Neutrophil (primary cell): Measurements from ENCODE around the gene TERT.

Experiments used
- H3K27ac ChIP-seq: fragments of 200-600 bp; sonication (generic); 2 replicates; pipeline ENCODE4 v1.5.1; 2016; ENCODE audit warnings: mild to moderate bottlenecking, moderate library complexity
- H3K27me3 ChIP-seq: fragments of 200-600 bp; sonication (generic); 2 replicates; pipeline ENCODE4 v1.6.0; 2016; ENCODE audit warnings: mild to moderate bottlenecking
- H3K36me3 ChIP-seq: fragments of 200-600 bp; sonication (generic); 2 replicates; pipeline ENCODE4 v1.5.1; 2017
- H3K4me1 ChIP-seq, 2 experiments: fragments of 200-600 bp in 1 of 2; sonication (generic) in 1 of 2; 1 replicate in 1 of 2; 2 replicates in 1 of 2; pipeline versions ENCODE4 v1.5.1 to v1.6.1; 2013 to 2016; ENCODE audit warnings: low read depth in 1 of 2, low read length in 1 of 2, mild to moderate bottlenecking in 1 of 2, moderate library complexity in 1 of 2; ENCODE audit not compliant: control insufficient read depth in 1 of 2, insufficient read depth in 1 of 2
- H3K4me3 ChIP-seq, 2 experiments: fragments of 200-600 bp in 1 of 2; sonication (generic) in 1 of 2; 1 replicate in 1 of 2; 2 replicates in 1 of 2; pipeline ENCODE4 v1.5.1; 2013 to 2016; ENCODE audit warnings: low read depth in 1 of 2, low read length in 1 of 2, mild to moderate bottlenecking in 1 of 2, moderate library complexity in 1 of 2
- H3K9me3 ChIP-seq: fragments of 200-600 bp; sonication (generic); 2 replicates; pipeline ENCODE4 v1.5.1; 2016
- CTCF ChIP-seq: fragments of 200-600 bp; sonication (generic); IDR thresholded peaks from 2 replicates; pipeline ENCODE4 v1.5.1; 2016; ENCODE audit warnings: antibody characterized with exemption

TERT gene

DNA sequence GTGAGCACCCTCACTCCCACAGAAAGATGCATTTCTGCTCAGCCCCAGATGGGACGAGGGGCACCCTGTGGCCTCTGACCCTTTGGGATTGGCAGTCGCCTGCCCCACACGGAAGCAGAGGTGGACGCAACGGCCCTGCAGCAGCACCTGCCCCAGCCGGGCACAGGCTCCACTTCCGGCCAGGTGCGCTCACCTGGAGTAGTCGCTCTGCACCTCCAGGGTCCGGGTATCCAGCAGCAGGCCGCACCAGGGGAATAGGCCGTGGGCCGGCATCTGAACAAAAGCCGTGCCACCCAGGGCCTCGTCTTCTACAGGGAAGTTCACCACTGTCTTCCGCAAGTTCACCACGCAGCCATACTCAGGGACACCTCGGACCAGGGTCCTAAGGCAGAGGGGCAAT is 30.7 kb downstream of the TERT start:
- no peak for TF ChIP-seq CTCF
- Histone ChIP-seq H3K9me3 (no peaks in the 10 kb centered on the region), H3K4me3 (no peak overlapping the region), H3K4me1 (no peaks in the 10 kb centered on the region), H3K36me3 (no peaks in the 10 kb centered on the region), H3K27me3 (no peaks in the 10 kb centered on the region), H3K27ac (no peak overlapping the region)

- Histone ChIP-seq H3K27ac (no peak overlapping the region), H3K9me3 (no peaks in the 10 kb centered on the region), H3K4me3 (no peak overlapping the region), H3K36me3 (no peaks in the 10 kb centered on the region), H3K4me1 (no peaks in the 10 kb centered on the region), H3K27me3 (no peaks in the 10 kb centered on the region)
- TF ChIP-seq CTCF: no peak
Observed at GRCh38 chr5:1262381-1262780, 32.5 kb downstream of the TERT start.

GRCh38 chr5:1261643-1262042 is 33.2 kb downstream of the TERT start:
- Histone ChIP-seq H3K27me3 (no peaks in the 10 kb centered on the region), H3K4me1 (no peaks in the 10 kb centered on the region), H3K36me3 (no peaks in the 10 kb centered on the region), H3K4me3 (no peak overlapping the region), H3K27ac (no peak overlapping the region), H3K9me3 (no peaks in the 10 kb centered on the region)
- TF ChIP-seq CTCF: no peak

GRCh38 chr5:1259806-1260480 is 34.9 kb downstream of the TERT start:
- no peak overlapping the region for H3K4me3 ChIP-seq
- no peaks in the 10 kb centered on the region for H3K9me3 ChIP-seq
- no peaks in the 10 kb centered on the region for H3K27me3 ChIP-seq
- H3K27ac ChIP-seq: no peak overlapping the region
- H3K36me3 ChIP-seq: no peaks in the 10 kb centered on the region
- no peaks in the 10 kb centered on the region for H3K4me1 ChIP-seq
- no peak for TF ChIP-seq CTCF

DNA sequence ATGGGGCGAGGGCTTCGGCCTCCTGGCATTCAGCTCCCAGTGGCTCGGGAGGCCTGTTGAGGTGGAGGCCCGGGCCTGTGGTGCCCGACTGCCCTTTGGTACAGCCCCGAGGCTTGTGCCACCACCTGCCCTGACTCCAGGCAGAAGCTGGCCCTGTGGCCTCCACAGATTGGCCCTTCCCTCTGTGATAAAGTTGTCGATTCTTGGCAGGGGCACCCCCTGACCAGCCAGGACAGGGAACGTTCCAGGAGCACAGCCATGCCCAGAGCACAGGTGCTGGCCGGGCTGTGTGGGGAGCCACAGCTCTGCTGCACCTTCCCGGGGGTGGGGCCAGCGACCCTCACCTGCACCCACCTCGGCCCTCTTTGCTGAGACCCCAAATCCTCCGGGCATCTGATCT is 37.0 kb downstream of the TERT start:
- Histone ChIP-seq H3K4me1 (no peaks in the 10 kb centered on the region), H3K27me3 (no peaks in the 10 kb centered on the region)

More for the DNA sequence above, 37.0 kb downstream of the TERT start:
- Histone ChIP-seq H3K36me3 (no peaks in the 10 kb centered on the region), H3K27ac (no peak overlapping the region), H3K4me3 (no peak overlapping the region), H3K9me3 (no peaks in the 10 kb centered on the region)
- TF ChIP-seq CTCF: no peak
